ENCODE data around the gene TMEM81.

Gene TMEM81

GRCh38 chr1:205054013-205054412 is 30.2 kb downstream of the TMEM81 start:
- no peak for TF ChIP-seq CTCF (conservative IDR thresholded peaks at IDR 0.05)
- H3K27ac ChIP-seq: no peak overlapping the region

GRCh38 chr1:205053296-205053695 is 31.0 kb downstream of the TMEM81 start:
- no peak overlapping the region for H3K27ac ChIP-seq
- TF ChIP-seq CTCF (conservative IDR thresholded peaks at IDR 0.05): no peak

GRCh38 chr1:205052690-205053089 is 31.6 kb downstream of the TMEM81 start:
- H3K27ac ChIP-seq: no peak overlapping the region

GRCh38 chr1:205049479-205049878 is 34.8 kb downstream of the TMEM81 start:
- no peak overlapping the region for H3K27ac ChIP-seq
- TF ChIP-seq CTCF (conservative IDR thresholded peaks at IDR 0.05): no peak

More at GRCh38 chr1:205052690-205053089, 31.6 kb downstream of the TMEM81 start:
- no peak for TF ChIP-seq CTCF (conservative IDR thresholded peaks at IDR 0.05)

GRCh38 chr1:205048382-205048781 is 35.9 kb downstream of the TMEM81 start:
- H3K27ac ChIP-seq: no peak overlapping the region
- TF ChIP-seq CTCF (conservative IDR thresholded peaks at IDR 0.05): no peak

- no peak overlapping the region for H3K27ac ChIP-seq
- no peak for TF ChIP-seq CTCF (conservative IDR thresholded peaks at IDR 0.05)
These were observed 36.5 kb downstream of the TMEM81 start for GRCh38 chr1:205047764-205048231.

GRCh38 chr1:205046870-205047269 is 37.4 kb downstream of the TMEM81 start:
- TF ChIP-seq CTCF (conservative IDR thresholded peaks at IDR 0.05): no peak
- H3K27ac ChIP-seq: no peak overlapping the region

All from VCaP (cell line).